Kidney (tissue), 14 donors: ENCODE results near the gene ALDOA. TPM values are rescaled to one million over a fixed set of nuclear protein-coding genes. Genes with fewer than 3 reads are reported as not detected.

ENCODE experiments used
- DNase-seq, 5 donors: peaks; one replicate each; pipeline ENCODE4 v3.0.0-alpha.2; 2013 to 2020
- FAIRE-seq: peaks from 2 replicates; lab custom pipeline; 2012; peaks lifted over from hg19 to GRCh38; lab: Jason Lieb, UNC
- H3K27ac ChIP-seq, 2 donors: one replicate each; pipeline ENCODE4 v1.7.0; 2013; ENCODE audit warnings: low read depth in 2 of 2, low read length in 2 of 2, inconsistent platforms in 1 of 2
- H3K27me3 ChIP-seq: one replicate; pipeline ENCODE4 v1.7.1; 2013; ENCODE audit warnings: low read length, inconsistent platforms; ENCODE audit not compliant: control insufficient read depth, insufficient read depth
- H3K36me3 ChIP-seq, 3 donors: one replicate each; pipeline versions ENCODE4 v1.7.0 to v1.7.1; 2013; ENCODE audit warnings: low read length in 3 of 3, control low read depth in 1 of 3, inconsistent platforms in 1 of 3; ENCODE audit not compliant: insufficient read depth in 3 of 3, control insufficient read depth in 2 of 3
- H3K4me1 ChIP-seq, 3 donors: one replicate each; pipeline versions ENCODE4 v1.7.0 to v1.7.1; 2013; ENCODE audit warnings: low read length in 3 of 3, inconsistent platforms in 1 of 3, low read depth in 1 of 3; ENCODE audit not compliant: control insufficient read depth in 2 of 3, insufficient read depth in 2 of 3
- H3K4me3 ChIP-seq, 3 donors: one replicate each; pipeline versions ENCODE4 v1.7.0 to v1.8.1; 2013; ENCODE audit warnings: low read length in 3 of 3, control low read depth in 1 of 3, inconsistent platforms in 1 of 3
- H3K9ac ChIP-seq, 3 donors: one replicate each; pipeline versions ENCODE4 v1.7.0 to v1.7.1; 2013; ENCODE audit warnings: low read length in 3 of 3, control low read depth in 1 of 3, inconsistent platforms in 1 of 3
- H3K9me3 ChIP-seq, 3 donors: one replicate each; pipeline versions ENCODE4 v1.7.0 to v1.7.1; 2013; ENCODE audit warnings: low read length in 3 of 3, control low read depth in 1 of 3, inconsistent platforms in 1 of 3; ENCODE audit not compliant: control insufficient read depth in 2 of 3, insufficient read depth in 1 of 3
- intact Hi-C: fragments of 100-400 bp; cut with DNase I; formaldehyde crosslinking; loops from one replicate; pipeline ENCODE4 v1.11.1; 2022
- polyA plus RNA-seq: library from polyadenylated mRNA; stranded (reverse); fragments of 350-450 nt; fragmentation: Illumina TruSeq; extraction: RNeasy Lipid Tissue Mini Kit (QIAGEN cat#74804); gene quantifications from one replicate; pipeline ENCODE4 v1.2.3, GENCODE V29; 2014; ENCODE audit warnings: low read depth, low replicate concordance; ENCODE audit not compliant: insufficient read depth
- total RNA-seq: library from RNA; stranded (reverse); fragmentation: NEBNext Ultra II Directional; extraction: Animal tissue kit (Norgen Biotek cat#: 25700); gene quantifications from one replicate; pipeline ENCODE4 v1.2.1, GENCODE V29; 2021
- TF ChIP-seq, protein P1 (sequence below): IDR thresholded peaks from 3 replicates; pipeline ENCODE4 v1.5.1; 2012; ENCODE audit warnings: mild to moderate bottlenecking, moderate library complexity, borderline replicate concordance; ENCODE audit not compliant: insufficient read depth; ENCODE audit errors: extremely low read depth
- donor health status: control.
- donor health status: control.
- donor health status: control.
- donor health status: control.
- donor health status: control.
- donor health status: DM: yes; HTN: yes; CAD: no.
- donor health status: Normal renal cell carcinoma (clear cell type).

ALDOA gene
- total and polyA plus RNA-seq, 2 donors from 2014 or later, result 1,017 to 1,506 TPM

DNA sequence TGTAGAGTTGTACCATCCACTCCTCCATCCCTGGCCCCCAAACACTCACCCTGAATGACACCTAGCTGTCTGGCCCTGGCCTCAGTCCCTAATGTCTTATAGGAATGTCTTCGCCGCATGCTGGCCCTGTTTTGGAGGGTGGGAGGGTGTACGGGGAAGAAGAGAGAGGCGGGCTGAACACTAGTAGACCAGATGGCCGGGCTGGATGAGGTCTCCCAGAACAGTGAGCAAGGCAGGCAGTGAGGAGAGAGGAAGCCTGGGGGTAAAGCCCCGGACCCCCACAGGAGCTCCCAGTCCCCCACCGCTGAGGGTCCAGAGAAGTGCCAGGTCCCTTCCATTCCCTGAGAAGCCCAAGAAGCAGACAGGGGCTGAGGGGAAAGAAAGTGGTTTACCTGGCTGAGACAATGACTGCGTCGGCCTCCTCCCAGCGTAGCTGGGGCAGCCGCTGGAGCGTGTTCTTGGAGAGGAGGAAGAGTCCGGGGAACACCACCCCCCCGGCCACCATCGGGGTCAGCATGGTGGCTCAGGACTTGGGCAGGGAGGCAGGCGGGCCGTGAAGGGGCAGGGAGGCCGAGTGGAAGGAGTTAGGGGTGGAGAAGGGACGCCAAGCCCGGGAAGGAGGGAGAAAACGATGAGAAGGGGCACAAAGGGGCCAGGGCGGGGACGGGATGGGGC is 35.4 kb upstream of the ALDOA start:
- peaks cover 3% of the 10 kb centered on the region for H3K27me3 ChIP-seq
- DNase-seq, result no peak
- H3K4me3 ChIP-seq, result no peak overlapping the region
- intact Hi-C loops, result no loop called here
- no peaks in the 10 kb centered on the region for H3K4me1 ChIP-seq
- H3K9ac ChIP-seq, result no peak overlapping the region
- TF ChIP-seq, protein P1, sequence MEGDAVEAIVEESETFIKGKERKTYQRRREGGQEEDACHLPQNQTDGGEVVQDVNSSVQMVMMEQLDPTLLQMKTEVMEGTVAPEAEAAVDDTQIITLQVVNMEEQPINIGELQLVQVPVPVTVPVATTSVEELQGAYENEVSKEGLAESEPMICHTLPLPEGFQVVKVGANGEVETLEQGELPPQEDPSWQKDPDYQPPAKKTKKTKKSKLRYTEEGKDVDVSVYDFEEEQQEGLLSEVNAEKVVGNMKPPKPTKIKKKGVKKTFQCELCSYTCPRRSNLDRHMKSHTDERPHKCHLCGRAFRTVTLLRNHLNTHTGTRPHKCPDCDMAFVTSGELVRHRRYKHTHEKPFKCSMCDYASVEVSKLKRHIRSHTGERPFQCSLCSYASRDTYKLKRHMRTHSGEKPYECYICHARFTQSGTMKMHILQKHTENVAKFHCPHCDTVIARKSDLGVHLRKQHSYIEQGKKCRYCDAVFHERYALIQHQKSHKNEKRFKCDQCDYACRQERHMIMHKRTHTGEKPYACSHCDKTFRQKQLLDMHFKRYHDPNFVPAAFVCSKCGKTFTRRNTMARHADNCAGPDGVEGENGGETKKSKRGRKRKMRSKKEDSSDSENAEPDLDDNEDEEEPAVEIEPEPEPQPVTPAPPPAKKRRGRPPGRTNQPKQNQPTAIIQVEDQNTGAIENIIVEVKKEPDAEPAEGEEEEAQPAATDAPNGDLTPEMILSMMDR, result no peak
- no peaks in the 10 kb centered on the region for H3K36me3 ChIP-seq
- no peak for FAIRE-seq
- no peak overlapping the region for H3K27ac ChIP-seq
- no peaks in the 10 kb centered on the region for H3K9me3 ChIP-seq

DNA sequence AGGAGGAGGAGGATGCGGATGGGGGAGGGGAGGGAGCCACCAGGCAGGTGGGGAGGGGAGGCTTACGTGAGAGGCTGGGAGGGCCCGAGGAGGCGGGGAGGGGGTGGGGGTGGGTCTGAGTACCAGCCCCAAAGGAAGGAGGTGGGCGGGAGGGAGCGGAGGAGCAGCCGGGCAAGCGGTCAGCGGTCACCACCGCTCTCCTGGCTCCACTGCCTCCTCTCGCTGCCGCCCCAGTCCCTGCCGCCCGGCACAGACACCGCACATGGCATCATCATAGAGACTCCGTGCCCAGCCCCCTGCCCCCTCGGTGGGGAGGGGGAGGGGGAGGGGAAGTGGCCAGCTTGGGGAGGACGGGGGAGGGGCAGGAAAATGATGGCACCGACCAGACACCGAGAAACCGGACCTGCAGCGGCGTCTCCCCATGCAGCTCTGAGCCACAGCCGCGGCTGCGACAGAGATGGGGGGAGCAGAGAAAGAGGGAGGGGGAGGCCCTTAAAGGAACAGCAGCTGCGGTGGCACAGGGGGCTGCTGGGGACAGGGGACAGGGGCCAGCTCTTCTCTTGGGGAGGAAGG is 34.6 kb upstream of the ALDOA start, which contains the start of gene TLCD3B:
TSS of gene TLCD3B (minus strand) at position 431 of the 573 bp plus-strand sequence. CDS start 744 bp downstream, outside the sequence.
- no peak within 1 kb of the TSS for H3K9ac ChIP-seq
- no peaks in the 10 kb centered on the region for H3K4me1 ChIP-seq
- no peak for FAIRE-seq
- H3K9me3 ChIP-seq, result no peaks in the 10 kb centered on the region
- peak in 4 of 5 donors; percentile 46 to 82 (median 53) for DNase-seq
- H3K27ac ChIP-seq, result no peak within 1 kb of the TSS
- TF ChIP-seq, protein P1, result no peak
- peaks cover 3% of the 10 kb centered on the region for H3K27me3 ChIP-seq
- H3K36me3 ChIP-seq, result no peaks in the 10 kb centered on the region
- H3K4me3 ChIP-seq, result no peak within 1 kb of the TSS
- intact Hi-C loops, result no loop called here

DNA sequence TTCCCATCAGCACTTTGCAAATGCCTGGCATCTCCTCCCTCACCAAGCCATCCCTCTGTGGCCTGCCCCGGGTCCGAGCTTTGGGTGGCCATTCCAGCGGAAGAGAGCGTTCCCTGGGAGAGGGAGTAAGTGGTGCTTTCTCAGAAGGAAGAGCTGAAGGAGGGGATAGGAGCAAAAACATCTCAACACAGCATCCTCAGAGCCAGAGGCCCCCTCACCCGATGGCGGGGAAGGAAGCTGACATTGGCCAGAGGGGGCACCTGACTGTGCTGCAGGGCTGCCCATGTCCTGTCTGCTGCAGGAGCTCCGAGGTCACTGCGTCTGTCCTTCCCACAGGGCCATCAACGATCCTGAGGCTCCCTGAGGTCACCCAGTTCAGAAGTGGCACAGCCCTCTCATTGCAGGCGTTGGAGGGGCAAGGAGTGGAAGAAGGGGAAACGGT is 34.1 kb upstream of the ALDOA start:
- FAIRE-seq (no peak), DNase-seq (no peak)
- intact Hi-C loops, result no loop called here
- Histone ChIP-seq H3K9me3 (no peaks in the 10 kb centered on the region), H3K9ac (no peak overlapping the region), H3K27ac (no peak overlapping the region), H3K4me1 (no peaks in the 10 kb centered on the region), H3K36me3 (no peaks in the 10 kb centered on the region), H3K4me3 (no peak overlapping the region), H3K27me3 (peaks cover 3% of the 10 kb centered on the region)
- TF ChIP-seq, protein P1, result no peak
